Measurements from ENCODE around the gene IFNL3.
"Not testable (repeated sequence)": the region's sequence is repeated elsewhere in the genome, so short reads cannot be mapped to it uniquely, and the experiment has no call there.

IFNL3 gene

GRCh38 chr19:39218230-39219007 lies 26.4 kb downstream of the IFNL3 start:
- no peak for DNase-seq (ENCODE audit: low read depth)

DNA sequence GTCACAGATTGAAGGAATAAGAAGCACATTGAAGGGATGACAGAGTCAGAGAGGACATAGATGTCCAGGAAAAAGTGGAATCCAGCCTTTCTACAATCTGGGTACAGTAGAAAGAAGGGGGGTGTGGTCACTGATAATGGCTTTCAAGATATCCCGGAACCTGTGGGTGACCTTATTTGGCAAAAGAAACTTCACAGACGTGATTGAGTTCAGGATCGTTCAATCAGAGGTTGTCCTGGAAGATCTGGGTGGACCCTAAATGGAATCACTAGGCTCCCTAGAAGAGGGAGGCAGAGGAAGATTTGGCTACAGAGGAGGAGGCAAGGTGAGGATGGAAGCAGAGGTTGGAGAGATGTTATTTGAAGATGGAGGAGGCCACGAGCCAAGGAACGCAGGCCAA lies 27.7 kb downstream of the IFNL3 start:
- no peak for DNase-seq (ENCODE audit: low read depth)

- DNase-seq (ENCODE audit: low read depth), result not testable (repeated sequence)
Observed at GRCh38 chr19:39215323-39215722, 29.5 kb downstream of the IFNL3 start.

DNA sequence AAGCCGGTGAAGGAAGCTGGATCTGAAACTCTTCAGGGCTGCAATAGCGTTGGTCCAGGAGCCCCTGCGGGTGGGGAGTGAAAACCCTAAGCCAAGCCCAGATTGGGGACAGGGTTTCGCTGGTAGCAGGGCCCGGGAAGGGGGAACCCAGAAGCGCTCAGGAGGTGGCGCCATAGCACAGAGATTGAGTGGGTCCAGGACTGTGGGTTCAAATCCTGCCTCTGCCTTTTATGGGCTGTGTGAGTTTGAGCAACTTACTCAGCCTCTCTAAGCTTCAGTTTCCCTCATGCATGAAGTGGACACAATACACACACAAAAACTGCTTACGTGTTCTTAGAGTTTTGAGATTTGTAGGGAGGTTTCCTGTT lies 32.4 kb downstream of the IFNL3 start:
- peak; percentile 52 for DNase-seq (ENCODE audit: low read depth)

GRCh38 chr19:39211731-39212374 lies 33.0 kb downstream of the IFNL3 start:
- DNase-seq (ENCODE audit: low read depth), result no peak

- DNase-seq (ENCODE audit: low read depth), result no peak
Observed at GRCh38 chr19:39209196-39209595, 35.6 kb downstream of the IFNL3 start.

DNA sequence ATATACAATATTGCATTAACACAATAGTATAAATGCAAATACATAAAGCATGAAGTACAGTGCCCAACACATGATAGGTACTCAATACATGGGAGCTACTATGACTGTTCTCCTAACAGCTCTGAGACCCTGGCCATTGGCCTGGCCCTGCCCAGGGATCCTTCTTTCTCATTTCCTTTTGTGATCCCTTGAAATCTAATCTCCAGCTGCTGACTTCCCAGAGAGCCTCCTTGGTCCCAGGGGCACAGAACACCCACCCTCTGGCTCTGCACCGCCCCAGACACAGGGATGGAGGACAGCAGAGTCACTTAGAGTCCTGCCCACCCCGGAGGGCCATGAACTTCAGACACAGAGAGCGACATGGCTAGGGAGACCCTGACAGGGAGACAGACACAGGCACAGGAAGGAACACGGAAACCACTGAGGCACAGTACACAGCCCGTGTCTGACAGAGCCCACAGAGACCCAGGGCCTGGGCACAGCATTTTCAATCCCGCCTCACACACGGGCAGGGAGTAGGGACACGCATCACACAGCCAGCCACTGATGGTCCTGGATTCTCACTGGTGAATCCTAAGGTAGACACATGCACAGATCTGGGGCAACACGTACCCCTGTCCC lies 36.5 kb downstream of the IFNL3 start:
- DNase-seq (ENCODE audit: low read depth), result no peak

- DNase-seq (ENCODE audit: low read depth), result no peak
Observed at GRCh38 chr19:39207293-39207836, 37.4 kb downstream of the IFNL3 start.

- DNase-seq (ENCODE audit: low read depth), result no peak
Observed at GRCh38 chr19:39206122-39206521, 38.7 kb downstream of the IFNL3 start.

DNA sequence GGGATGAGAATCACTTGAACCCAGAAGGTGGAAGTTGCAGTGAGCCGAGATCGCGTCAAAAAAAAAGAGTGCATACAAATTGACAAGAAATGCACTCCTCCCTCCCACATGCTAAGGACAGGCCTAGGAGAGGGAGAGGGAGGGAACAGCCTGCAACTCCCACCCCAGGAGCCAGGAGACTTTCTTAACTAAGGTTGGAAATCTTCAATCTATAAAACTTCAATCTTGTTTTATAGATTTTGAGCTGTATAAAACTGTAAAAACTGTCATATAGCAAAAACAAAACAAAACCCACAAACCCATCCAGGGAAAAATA lies 39.4 kb downstream of the IFNL3 start:
- DNase-seq (ENCODE audit: low read depth), result no peak

DNA sequence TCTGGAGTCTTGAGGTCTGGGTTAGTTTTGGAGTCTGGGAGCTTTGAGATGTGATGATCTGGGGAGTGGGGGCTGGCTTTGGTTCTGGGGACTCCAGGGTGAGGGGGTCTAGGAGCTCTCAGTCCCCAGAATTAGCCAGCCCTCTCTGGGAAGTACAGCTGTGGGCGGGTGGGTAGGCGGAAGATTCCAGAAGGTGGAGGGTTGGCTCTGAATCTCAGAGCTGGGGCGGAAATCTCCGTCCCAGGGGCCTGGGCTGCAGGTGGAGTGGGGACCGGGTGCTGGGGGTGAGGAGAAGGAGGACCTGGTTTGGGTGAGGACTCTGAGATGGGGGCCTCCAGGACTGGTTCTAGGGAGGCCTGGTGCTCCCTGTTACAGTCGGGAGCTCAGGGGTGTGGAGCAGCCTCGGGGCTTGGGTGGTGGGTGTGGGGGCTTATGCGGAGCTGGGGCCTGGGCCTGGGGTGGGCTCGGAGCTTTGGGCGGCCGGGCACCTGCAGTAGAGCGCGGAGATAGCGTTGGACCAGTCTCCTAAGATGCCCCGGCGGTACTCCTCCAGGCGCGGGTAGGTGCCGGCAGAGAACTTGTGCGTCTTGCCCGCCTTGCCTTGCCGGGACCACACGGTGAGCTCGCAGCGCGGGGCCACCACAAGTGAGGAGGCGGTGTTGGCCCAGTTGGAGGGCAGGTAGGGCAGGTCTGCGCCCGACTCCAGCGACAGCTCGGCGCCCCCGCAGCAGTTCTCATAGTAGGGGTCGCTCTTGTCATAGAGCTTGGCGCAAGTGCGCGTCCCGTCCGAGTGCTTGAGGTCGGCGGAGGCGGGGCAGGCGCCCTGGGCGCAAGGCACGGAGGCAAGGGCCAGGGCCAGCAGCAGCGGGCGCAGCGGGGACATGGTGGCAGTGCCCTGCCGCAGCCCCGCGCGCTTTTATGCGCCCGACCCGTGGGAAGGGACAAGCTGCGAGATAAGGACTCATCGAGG lies 41.1 kb downstream of the IFNL3 start, which contains the start of gene SYCN:
TSS of gene SYCN (minus strand) at position 892 of the 970 bp plus-strand sequence. CDS start at position 883, 9 bp downstream.
- DNase-seq (ENCODE audit: low read depth), result no peak

- no peak for DNase-seq (ENCODE audit: low read depth)
Observed at GRCh38 chr19:39202998-39203355, 41.8 kb downstream of the IFNL3 start.

DNA sequence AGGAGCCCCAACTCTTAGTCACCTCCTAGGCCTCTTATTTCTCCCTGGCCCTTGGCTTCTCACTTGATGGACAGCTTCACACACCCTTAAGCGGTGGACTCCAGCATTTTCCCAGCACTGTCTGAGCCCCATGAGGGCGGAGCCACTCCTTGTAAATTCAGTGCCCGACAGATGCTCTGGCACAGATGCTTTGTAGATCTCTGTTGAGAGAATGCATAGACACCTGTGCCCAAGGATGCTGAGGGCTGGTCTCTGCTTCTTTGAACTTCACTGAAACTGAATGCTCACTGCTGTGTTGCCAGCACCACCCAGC lies 44.0 kb downstream of the IFNL3 start:
- no peak for DNase-seq (ENCODE audit: low read depth)

- no peak for DNase-seq (ENCODE audit: low read depth)
Observed at GRCh38 chr19:39200066-39200802, 44.6 kb downstream of the IFNL3 start.

GRCh38 chr19:39199025-39199424 lies 45.8 kb downstream of the IFNL3 start:
- DNase-seq (ENCODE audit: low read depth), result no peak

GRCh38 chr19:39197808-39198207 lies 47.0 kb downstream of the IFNL3 start:
- no peak for DNase-seq (ENCODE audit: low read depth)

GRCh38 chr19:39196860-39197562 lies 47.8 kb downstream of the IFNL3 start, which contains the start of gene NCCRP1:
NCCRP1 (plus strand) TSS chr19:39196964; CDS start chr19:39196983, 19 bp downstream.
- DNase-seq (ENCODE audit: low read depth), result no peak

GRCh38 chr19:39196320-39196719 lies 48.5 kb downstream of the IFNL3 start:
- DNase-seq (ENCODE audit: low read depth), result no peak

GRCh38 chr19:39195755-39196154 lies 49.1 kb downstream of the IFNL3 start:
- no peak for DNase-seq (ENCODE audit: low read depth)

DNA sequence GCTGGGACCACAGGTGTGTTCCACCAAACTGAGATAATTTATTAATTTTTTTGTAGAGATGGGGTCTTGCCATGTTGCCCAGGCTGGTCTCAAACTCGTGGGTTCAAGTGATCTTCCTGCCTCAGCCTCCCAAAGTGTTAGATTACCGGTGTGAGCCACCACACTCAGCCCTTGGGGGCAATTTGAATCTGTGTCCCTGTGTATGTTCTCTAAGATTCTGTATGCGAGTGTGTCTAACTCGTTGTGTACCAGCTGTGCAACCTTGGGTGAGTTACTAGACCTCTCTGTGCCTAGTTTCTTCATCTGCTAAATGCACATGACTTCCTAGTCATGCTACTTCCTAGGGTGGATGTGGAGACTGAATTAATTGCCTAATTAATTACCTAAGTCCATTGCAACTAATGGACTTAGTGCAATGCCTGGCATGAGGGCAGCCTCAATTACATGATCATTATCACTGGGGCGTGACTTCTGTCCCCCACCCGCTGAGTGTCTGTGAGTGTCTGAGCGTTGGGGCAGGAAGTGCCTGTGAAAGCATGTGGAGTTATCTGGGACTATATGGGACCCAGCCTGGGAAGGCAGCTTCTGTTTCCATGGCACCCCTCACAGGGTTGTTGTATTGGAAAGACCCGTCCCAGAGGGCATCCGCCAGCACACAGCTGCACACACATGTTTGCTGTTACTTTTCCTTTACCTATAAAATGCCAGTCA lies 49.8 kb downstream of the IFNL3 start:
- no peak for DNase-seq (ENCODE audit: low read depth)

All from activated T-cell treated with anti-CD3 and anti-CD28 coated beads for 1 hour (primary cell).